HG02642 (cell line): ENCODE results near the gene RTKN.

Source experiments
- ATAC-seq: cut with Tn5 transposase; IDR thresholded peaks from one replicate; pipeline ENCODE4 v1.9.1; 2021; ENCODE audit warnings: mild to moderate bottlenecking; ENCODE audit not compliant: unreplicated experiment, poor library complexity

RTKN gene

GRCh38 chr2:74440378-74441169, 1.2 kb downstream of the RTKN start:
- peak; percentile 91 for ATAC-seq

GRCh38 chr2:74439803-74440377, 1.8 kb downstream of the RTKN start:
- ATAC-seq, result no peak

GRCh38 chr2:74439373-74439772, 2.4 kb downstream of the RTKN start:
- ATAC-seq, result no peak

- ATAC-seq, result no peak
These were observed 3.5 kb downstream of the RTKN start for GRCh38 chr2:74438248-74438647.

- no peak for ATAC-seq
These were observed 4.7 kb downstream of the RTKN start for GRCh38 chr2:74436848-74437695.

GRCh38 chr2:74436111-74436805, 5.5 kb downstream of the RTKN start:
- ATAC-seq, result no peak

- no peak for ATAC-seq
These were observed 11.2 kb downstream of the RTKN start for GRCh38 chr2:74430502-74430901.

GRCh38 chr2:74429487-74430451, 12.0 kb downstream of the RTKN start:
- ATAC-seq, result no peak

- ATAC-seq, result no peak
These were observed 13.1 kb downstream of the RTKN start for GRCh38 chr2:74428675-74429074.

GRCh38 chr2:74427551-74427950, 14.2 kb downstream of the RTKN start:
- ATAC-seq, result no peak

- no peak for ATAC-seq
These were observed 15.5 kb downstream of the RTKN start for GRCh38 chr2:74426181-74426758.

GRCh38 chr2:74425523-74425922, 16.2 kb downstream of the RTKN start:
- ATAC-seq, result no peak

- no peak for ATAC-seq
These were observed 16.7 kb downstream of the RTKN start for GRCh38 chr2:74424995-74425406.

- ATAC-seq, result no peak
These were observed 17.4 kb downstream of the RTKN start for GRCh38 chr2:74424139-74424992.

- no peak for ATAC-seq
These were observed 18.3 kb downstream of the RTKN start for GRCh38 chr2:74423231-74424095.

- peak; percentile 97 for ATAC-seq
These were observed 20.4 kb downstream of the RTKN start, which contains the start of the genes C2orf81 and WDR54 for GRCh38 chr2:74421221-74421870. TSS of gene C2orf81 (minus strand) at chr2:74421619. CDS start at chr2:74421560, 59 bp downstream. TSS of gene WDR54 (plus strand) at chr2:74421730. CDS start at chr2:74422154, 424 bp downstream.
